GM12892 (cell line): ENCODE results near the gene OR11G2.

Experiments used
- POLR2A ChIP-seq: IDR thresholded peaks from 2 replicates; pipeline ENCODE4 v1.6.1; 2011; ENCODE audit warnings: low read depth, low read length, control low read depth
- TAF1 ChIP-seq: IDR thresholded peaks from 2 replicates; pipeline ENCODE4 v1.6.1; 2011; ENCODE audit warnings: low read depth, mild to moderate bottlenecking, control low read depth, low read length, borderline replicate concordance

DNA sequence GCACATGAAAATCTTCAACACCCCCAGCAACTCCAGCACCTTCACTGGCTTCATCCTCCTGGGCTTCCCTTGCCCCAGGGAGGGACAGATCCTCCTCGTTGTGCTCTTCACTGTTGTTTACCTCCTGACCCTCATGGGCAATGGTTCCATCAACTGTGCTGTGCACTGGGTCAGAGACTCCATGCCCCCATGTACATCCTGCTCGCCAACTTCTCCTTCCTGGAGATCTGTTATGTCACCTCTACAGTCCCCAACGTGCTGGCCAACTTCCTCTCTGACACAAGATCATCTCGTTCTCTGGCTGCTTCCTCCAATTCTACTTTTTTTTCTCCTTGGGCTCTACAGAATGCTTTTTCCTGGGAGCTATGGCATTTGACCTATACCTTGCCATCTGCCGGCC, 11.5 kb upstream of the OR11G2 start:
- TF ChIP-seq POLR2A = no peak
- TF ChIP-seq TAF1 = no peak
